Islet precursor cell (in vitro differentiated cells): ENCODE measurements around the gene CPSF7.
"Not testable (repeated sequence)": the region's sequence is repeated elsewhere in the genome, so short reads cannot be mapped to it uniquely, and the experiment has no call there.

Source experiments
- DNase-seq: peaks from one replicate; pipeline ENCODE4 v3.0.0-alpha.2; 2018

The CPSF7 gene, protein sequence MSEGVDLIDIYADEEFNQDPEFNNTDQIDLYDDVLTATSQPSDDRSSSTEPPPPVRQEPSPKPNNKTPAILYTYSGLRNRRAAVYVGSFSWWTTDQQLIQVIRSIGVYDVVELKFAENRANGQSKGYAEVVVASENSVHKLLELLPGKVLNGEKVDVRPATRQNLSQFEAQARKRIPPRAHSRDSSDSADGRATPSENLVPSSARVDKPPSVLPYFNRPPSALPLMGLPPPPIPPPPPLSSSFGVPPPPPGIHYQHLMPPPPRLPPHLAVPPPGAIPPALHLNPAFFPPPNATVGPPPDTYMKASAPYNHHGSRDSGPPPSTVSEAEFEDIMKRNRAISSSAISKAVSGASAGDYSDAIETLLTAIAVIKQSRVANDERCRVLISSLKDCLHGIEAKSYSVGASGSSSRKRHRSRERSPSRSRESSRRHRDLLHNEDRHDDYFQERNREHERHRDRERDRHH

DNA sequence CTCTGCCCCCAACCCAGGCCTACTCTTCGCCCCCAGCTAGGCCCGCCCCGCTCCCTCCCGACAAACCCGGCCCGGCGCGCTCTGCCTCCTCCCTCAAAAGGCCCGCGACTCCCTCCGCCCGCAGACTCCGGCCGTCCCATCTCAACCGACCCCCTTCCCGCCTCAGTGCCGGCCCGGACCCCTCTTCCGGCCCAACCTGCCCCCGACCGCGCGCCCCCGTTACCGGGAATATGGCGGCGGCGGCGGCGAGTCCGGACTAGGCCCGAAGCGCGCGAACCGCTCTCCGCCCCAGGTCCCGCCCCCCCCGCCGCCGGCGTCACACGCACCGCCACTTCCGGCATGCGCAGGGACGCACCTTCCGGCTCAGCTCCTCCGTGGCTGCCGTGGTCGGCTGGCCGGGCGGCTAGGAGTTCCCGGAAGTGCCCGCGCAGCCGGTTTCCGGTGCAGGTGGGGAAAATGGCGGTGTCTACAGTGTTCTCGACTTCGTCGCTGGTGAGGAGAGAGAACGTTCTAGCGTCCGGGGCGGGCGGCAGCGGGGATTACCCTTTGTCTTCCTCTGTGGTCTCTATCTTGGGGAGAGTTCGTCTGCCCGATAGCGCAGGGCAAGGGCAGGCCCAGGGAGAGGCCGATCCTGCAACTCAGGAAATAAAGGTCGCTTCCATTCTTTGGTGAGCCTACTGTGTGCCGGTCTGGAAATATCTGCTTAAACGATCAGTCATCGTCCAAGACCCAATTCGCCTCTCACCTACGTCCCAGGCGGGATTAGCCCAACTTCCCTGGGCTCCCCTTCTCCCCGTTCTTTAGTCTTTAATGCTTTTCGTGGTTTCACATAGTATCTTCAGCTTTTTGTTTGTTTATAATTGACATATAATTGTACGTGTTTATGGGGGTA lies at the start of gene CPSF7, which contains the start of gene SDHAF2:
TSS of gene CPSF7 (minus strand) at position 285 of the 892 bp plus-strand sequence. CDS start 740 bp downstream, outside the sequence.
TSS of gene SDHAF2 (plus strand) at position 434 of the 892 bp plus-strand sequence. CDS start at position 457, 23 bp downstream.
- peak; percentile 98 for DNase-seq

DNA sequence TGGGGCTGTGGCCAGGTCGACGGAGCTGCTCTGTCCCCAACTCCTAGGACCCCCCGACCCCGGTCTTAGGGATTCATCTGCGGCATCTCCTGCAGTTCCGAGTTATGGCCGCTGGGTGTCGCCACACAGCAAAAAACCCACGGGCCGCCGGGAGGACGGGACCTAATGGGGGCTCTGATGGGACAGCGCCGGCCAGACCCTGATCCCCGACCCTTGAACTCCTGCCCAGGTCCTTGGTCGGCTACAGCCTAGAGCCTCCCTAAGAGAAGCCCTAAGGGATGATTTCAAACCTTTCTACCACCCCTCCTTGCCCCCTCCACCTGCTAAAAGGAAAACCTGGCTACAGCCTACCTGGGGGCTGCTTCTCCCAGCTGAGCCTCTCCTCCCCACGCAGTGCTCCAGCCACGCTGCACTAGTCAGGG lies 48.0 kb upstream of the CPSF7 start:
- no peak for DNase-seq

DNA sequence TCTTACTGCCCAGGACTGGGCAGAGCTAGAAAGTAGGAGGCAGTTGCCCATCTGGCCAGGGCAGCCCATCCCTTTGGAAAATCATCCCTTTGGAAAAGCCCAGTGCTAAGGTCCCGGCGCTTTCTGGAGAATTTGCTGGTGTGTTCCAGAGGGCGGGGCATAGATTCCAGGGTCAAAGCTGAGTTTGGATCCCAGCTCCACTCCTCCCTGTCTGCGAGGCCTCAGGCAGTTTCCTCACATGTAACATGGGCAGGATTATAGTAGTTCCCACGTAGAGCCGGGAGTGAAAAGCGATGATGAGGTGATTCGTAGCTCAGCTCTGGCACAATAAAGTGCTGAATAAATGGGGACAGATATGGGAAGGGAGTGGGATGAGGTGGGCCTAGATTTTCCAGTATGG lies 47.4 kb upstream of the CPSF7 start:
- DNase-seq = no peak

DNA sequence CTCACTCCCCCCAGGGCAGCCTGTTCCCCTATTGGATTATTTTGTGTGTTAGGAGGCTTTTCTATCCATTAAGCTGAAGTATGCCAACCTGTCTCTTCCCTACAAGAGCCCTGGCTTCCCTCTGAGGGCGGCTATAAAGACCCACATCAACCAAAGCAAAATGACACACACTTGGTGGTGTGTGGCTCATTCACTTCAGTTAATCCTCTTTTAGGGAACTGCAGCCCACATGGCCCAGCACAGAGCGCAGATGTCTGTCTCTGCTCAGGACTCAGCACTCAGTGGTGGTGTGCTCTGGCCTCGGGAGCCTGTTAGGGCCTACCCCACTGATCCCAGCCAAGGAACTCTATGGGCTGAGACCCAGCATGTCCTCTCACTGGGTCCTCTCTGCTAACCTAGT lies 46.6 kb upstream of the CPSF7 start:
- no peak for DNase-seq

DNA sequence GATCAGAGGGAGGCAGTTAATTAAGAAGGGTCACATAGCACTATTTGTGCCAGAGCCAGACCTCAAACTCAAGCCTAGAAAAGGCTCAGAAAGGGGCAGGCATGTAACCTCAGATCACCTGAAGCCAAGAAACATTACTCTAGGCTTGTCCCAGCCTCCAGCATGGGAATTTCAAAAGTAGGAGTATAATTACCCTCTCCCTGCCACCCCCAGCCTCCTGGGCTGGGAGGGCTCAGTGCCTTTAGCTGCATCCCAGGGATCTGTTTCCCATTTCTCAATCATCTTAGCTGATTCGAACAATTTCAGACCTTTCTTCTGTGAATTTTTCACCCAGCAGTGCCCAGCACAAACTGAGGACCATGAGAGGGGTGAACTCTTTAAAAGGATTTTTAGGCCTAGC lies 45.7 kb upstream of the CPSF7 start:
- no peak for DNase-seq

DNA sequence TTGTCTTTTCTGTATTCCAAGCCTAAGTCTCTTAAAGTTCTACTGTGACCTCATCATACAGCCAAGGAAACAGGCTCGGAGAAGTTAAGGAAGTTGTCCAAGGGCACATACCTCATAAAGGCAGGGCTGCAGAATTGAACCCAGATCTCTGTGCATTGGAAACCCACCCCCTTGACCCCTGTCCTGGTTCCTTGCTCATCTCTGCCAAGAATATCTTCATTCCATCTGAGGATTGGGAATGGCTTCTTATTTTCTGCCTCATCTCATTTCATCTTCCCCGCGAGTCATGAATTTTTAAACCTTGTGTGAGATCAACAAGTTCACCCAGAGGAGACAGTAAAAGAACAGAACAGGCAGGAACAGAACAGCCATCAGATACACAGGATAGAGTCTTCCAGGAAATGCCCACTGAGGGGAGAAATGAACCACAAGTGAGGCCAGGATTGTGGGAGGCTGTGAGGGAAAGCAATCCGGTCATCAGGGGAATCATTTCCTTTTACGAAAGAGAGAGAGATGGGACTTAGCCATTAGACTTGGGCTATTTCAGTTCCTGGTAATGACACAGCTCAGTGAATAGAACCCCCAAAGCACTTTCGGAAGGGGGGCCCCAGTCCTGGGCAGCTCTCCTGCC lies 44.4 kb upstream of the CPSF7 start:
- no peak for DNase-seq

DNA sequence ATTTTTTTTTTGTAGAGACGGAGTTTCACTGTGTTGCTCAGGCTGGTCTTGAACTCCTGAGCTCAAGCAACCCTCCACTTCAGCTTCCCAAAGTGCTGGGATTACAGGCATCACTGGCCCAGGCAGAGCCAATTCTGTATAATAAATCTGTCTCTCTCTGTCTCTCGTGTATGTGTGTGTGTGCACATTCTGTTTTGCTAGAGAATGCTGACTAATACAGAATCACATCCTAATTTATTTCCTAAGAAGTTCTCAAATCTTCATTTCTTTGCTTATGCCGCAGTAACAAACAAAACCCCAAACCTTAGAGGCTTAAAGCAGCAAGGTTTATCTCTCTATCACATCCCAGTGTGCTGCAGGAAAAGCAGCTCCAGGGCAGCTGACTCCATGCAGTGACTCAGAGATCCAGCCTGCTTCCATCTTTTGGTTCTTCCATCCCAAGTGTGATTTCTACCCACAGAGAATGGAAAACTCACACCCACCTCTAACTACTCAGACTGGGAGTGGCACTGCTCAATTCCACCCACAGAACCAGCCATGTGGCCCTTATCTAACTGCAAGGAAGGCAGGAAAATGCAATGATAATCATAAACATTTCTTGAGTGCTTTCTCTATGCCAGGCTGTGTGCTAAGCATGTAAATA lies 43.7 kb upstream of the CPSF7 start:
- DNase-seq = no peak

DNA sequence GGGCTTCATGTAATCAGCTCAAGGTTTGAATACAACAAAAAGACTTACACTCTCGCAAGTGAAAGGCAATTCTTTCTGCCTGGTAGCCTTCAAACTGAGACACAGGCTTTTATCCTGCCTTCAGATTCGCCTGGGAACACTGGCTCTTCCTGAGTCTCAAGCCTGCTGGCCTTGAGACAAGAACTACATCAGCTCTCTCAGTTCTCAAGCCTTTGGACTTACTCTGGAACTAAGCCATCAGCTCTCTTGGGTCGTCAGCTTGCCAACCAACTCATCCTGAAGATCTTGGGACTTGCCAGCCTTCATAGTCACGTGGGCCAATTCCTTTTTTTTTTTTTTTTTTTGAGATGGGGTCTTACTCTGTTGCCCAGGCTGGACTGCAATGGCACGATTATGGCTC lies 43.1 kb upstream of the CPSF7 start:
- no peak for DNase-seq

DNA sequence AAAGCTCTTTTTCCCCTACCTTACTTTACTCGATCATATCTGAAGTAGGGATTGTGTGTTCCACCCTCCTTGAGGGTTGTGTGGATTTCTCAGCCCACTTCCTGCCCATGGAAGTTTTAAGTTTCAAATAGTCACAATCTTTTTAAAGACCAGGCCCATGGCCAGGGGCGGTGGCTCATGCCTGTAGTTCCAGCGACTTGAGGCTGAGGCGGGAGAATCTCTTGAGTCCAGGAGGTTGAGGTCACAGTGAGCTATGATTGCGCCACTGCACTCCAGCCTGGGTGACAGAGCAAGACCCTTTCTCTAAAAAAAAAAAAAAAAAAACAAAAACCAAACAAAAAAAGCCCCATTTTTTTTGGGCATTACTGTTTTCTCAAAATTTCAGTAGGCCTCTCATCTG lies 42.5 kb upstream of the CPSF7 start:
- no peak for DNase-seq

DNA sequence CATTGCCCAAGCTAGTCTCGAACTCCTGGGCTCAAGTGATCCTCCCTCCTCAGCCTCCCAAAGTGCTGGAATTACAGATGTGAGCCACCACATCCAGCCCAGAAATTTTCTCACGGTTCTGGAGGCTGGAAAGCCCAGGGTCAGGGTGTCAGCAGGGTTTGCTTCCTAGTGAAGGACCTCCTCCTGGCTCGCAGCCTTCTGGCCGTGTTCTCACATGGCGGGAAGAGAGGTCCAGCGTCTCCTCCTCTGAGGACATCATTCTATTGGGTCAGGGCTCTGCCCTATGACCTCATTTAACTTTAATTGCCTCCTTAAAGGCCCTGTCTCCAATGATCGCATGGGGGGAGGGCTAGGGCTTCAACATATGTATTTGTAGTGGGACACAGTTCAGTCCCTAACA lies 38.2 kb upstream of the CPSF7 start:
- no peak for DNase-seq

DNA sequence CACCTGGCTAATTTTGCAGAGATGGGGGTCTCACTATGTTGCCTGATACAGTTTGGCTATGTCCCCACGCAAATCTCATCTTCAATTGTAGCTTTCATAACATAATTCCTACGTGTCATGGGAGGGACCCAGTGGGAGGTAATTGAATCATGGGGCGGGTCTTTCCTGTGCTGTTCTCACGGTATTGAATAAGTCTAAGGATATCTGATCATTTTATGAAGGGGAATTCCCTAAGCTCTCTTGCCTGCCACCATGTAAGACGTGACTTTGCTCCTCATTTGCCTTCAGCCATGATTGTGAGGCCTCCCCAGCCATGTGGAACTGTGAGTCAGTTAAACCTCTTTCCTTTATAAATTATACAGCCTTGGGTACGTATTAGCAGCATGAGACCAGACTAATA lies 37.8 kb upstream of the CPSF7 start:
- not testable (repeated sequence) for DNase-seq

DNA sequence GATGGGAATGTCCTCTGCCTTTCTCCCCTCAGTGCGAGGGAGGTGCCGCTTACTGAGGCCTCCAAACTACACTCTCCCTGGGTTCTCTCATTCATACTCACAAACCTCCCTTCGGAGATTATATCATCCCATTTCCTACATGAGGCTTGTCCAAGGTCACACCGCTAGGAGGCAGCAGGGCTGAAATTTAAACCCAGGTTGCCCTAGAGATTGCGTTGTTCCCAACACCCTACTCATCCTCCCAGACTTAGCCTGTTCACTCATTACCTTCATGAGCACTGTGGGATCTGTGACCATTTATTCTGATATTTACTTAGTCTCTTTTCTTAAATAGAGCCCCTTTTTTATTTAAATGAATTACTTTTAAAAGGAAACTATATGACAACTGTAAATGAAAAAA lies 31.2 kb upstream of the CPSF7 start:
- DNase-seq = no peak

DNA sequence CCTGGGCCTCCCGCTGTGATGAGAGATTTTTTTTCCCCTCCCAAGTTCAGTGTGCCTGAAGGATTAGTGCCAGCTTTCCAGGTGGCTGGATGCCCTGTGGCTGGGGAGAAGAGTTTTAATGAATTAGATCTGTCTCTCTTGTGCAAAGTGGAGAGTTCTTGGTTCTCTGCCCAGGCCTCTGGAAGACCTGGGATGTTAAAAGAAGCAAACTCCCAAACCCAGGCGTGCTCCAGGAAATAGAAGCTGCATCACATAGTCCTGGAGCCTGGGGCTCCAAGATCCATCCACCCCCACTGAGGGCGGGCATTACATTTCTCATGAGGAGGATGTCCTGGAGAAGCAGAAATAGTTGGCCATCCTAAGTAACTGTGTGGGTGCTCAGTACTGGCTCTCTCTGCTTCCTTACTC lies 30.7 kb upstream of the CPSF7 start:
- DNase-seq = no peak

DNA sequence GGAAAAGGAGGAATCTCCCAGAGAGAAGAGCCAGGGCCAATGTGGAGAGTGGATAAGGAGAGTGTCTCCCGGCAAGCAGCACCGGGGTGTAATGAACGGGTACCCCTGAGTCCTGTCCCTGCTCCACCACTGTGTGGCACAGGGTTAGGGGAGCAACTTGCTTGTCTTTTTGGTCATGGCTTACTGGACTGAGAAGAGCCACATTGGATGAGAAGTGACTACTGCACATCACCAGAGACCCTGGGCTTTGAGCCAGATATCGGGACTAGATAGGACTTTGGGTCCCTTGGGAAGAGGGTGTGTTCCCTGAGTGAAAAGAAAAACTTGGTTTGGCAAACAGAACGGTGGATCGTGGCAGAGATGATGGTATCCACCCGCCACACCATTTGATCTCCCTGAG lies 24.7 kb upstream of the CPSF7 start:
- DNase-seq = no peak

DNA sequence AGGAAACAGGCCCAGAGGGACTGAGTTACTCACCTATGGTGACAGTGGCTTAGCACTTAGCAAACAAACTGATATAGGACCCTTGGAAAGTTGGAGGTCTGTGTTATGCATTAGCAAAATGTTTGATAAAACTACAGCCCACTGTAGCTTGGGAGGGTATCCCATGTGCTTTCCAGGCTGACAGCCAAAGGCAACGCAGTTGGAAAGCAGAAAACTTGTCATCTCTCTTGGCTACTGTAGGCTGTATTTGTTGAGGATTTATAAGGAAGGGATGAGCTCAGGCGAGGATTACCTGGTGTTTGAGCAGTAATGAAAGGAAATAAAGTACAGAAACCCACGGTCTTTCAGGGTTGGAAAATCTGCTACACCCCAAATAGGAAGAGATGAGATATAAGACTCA lies 23.9 kb upstream of the CPSF7 start:
- DNase-seq = no peak

DNA sequence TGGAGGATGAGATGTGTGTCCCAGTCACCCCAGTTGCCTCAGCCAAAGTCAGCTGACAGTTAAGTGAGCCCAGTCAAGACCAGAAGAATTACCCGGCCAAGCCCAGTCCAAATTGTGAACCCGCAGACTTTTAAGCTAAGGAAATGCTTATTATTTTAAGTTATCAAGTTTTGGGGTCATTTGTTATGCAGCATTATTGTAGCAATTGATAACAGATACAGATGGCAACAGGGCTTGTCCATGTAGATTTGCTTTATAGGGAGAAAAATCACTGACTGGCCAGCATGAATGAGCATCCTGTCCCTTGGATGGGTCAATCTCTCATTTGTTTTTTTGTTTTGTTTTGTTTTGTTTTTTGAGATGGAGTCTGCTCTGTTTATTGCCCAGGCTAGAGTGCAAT lies 23.1 kb upstream of the CPSF7 start:
- DNase-seq = no peak

DNA sequence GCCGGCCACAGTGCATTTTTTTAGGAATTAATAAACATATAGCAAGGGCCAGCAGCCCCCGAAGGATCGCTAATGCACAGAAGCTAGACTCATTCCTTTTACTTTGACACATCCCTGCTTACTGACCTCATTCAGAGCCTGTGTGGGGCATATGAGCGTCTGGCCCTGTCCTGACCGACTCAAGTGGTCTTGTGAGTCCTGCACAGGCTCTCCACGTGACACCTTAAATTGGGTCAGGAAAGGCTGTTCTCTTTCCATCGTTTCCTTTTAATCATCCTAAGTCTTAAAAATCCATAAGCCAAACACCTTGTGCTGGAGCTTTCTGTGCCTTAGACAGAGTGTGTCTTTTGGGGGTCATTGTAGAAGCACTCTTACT lies 18.8 kb upstream of the CPSF7 start:
- DNase-seq = no peak

DNA sequence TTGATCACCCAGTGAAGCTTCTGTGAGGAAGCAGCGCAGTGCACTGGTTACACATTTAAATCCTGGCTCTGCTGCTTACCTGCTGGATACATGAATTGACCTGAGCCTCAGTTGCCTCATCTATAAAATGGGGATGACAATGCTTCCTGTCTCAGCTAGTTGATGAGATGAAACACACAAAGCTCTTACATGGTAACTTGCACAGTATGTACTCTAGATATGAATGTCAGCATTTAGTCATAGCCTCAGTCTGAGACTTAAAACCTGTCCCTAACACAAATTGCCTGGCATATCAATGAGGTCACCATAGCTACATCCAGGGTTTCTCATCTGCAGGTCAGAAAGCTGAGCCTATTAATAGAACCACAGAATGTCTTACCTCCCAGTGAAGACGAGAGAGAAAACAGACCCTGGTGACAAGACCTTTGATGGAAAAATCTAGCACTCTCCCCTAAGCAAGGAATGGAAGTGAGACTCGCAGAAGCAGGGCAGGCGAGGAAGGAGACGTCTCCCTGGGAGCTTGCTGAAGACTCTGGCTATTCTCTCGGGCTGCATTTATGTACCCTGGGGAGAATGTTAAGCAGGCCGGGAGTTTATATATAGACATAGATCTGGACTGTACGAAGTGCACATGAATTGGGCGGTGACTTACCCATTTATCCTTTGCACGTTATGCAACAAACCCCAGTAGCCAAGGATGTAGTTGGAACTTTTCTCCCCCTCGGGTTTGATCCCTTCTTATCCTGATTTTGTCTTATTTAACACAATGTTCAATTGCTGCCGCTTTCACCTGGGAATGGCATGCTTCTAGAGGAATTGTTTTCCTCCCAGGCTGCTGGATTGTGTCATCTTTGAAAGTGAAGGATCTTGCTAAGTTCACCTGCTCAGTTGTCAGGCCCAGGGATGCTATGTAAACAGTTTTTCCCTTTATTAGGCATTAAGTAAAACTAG lies 18.1 kb upstream of the CPSF7 start:
- no peak for DNase-seq

DNA sequence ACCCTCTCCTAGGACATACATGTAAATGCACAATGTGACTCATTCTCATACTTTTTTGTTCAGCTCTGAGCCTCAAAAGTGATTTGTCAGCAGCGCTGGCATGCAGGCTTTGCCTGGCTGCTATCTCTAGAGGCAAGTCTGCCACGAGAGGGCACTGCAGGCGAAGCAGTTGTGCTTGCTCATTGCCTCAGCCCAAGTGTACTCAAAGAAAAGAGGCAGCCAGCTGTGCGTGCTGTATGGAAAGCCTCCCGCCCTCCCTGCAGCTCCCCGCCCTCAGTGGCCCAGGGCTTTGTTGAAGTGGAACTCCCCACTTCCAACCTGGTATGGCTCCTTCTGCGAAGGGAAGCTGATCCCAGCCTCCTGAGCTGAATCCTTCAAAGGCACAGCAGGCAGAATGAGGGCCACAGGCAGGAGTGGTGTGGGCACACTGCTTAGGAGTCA lies 16.5 kb upstream of the CPSF7 start:
- peak; percentile 95 for DNase-seq

DNA sequence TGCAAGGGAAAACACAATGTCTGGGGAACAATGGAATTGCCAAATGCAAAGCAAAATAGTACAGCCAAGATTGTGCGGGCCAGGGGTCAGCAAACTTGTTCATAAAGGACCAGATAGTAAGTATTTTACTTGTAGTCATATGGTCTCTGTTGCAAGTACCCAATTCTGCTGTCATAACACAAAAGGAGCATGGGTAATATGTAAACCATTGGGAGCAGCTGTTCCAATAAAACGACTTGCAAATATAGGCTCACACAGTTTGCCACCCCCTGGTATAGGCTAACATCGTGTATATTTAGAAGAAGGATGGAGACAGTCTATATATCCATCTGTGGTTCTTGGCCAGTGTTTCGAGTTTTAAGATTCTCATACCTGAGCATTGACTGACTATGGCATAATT lies 15.7 kb upstream of the CPSF7 start:
- no peak for DNase-seq

DNA sequence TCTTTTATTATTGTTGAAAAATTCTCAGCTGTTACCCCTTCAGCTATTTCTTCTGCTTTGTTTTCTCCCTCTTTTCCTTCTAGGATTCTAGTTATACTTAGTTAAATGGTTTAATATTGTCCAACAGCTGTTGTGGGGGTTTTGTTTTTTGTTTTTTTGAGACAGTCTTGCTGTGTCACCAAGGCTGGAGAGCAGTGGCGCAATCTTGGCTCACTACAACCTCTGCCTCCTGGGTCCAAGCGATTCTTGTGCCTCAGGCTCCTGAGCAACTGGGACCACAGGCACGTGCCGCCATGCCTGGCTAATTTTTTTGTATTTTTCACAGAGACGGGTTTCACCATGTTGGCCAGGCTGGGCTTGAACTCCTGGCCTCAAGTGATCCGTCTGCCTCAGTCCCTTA lies 12.8 kb upstream of the CPSF7 start:
- DNase-seq = no peak

DNA sequence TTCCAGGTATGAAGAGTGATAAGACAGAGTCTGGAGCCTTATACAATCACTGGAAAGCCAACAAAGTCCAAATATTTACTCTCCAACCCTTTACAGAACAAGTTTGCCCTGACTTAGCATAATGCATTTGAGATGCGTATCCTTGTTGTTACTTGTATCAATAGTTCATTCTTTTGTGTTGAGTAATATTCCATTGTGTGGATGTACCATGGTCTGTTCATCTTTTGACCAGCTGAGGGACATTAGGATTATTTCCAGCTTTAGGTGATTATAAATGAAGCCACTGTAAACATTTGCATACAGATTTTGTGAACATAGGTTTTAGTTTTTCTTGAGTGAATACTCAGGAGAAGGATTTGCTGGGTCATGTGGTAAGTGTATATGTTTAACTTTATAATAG lies 9.8 kb upstream of the CPSF7 start:
- DNase-seq = no peak
